HL-60 (cell line): Measurements from ENCODE around the gene IL32.

Source experiments
- DNase-seq, 2 experiments: peaks; one replicate each; pipeline ENCODE4 v3.0.0-alpha.2; 2010 to 2020; ENCODE audit warnings: low read depth in 1 of 2, low spot score in 1 of 2
- H3K27ac ChIP-seq: fragments of 250-450 bp; sonication (Bioruptor Pico); replicated peaks from 2 replicates; pipeline ENCODE4 v1.5.1; 2020; ENCODE audit warnings: mild to moderate bottlenecking, moderate library complexity
- H3K27me3 ChIP-seq: fragments of 250-450 bp; sonication (Bioruptor Pico); 2 replicates; pipeline ENCODE4 v1.5.1; 2021; ENCODE audit warnings: mild to moderate bottlenecking, moderate library complexity; ENCODE audit not compliant: insufficient read depth, poor library complexity, severe bottlenecking
- H3K4me3 ChIP-seq: replicated peaks from 2 replicates; pipeline ENCODE4 v1.5.1; 2011; ENCODE audit warnings: mild to moderate bottlenecking, control low read depth, low read length; ENCODE audit not compliant: insufficient read depth
- CTCF ChIP-seq: IDR thresholded peaks from one replicate; pipeline ENCODE4 v1.5.1; 2011; ENCODE audit warnings: low read length, control low read depth, inconsistent platforms; ENCODE audit not compliant: insufficient read depth
- GABPA ChIP-seq: IDR thresholded peaks from 2 replicates; pipeline ENCODE4 v1.6.1; 2012; ENCODE audit warnings: low read depth
- POLR2AphosphoS5 ChIP-seq: IDR thresholded peaks from 2 replicates; pipeline ENCODE4 v1.6.1; 2012; ENCODE audit warnings: low read depth
- REST ChIP-seq: IDR thresholded peaks from 2 replicates; pipeline ENCODE4 v1.6.1; 2012; ENCODE audit warnings: low read depth; ENCODE audit not compliant: insufficient replicate concordance
- SPI1 ChIP-seq: IDR thresholded peaks from 2 replicates; pipeline ENCODE4 v1.6.1; 2012; ENCODE audit warnings: low read depth, mild to moderate bottlenecking, borderline replicate concordance

The IL32 gene

DNA sequence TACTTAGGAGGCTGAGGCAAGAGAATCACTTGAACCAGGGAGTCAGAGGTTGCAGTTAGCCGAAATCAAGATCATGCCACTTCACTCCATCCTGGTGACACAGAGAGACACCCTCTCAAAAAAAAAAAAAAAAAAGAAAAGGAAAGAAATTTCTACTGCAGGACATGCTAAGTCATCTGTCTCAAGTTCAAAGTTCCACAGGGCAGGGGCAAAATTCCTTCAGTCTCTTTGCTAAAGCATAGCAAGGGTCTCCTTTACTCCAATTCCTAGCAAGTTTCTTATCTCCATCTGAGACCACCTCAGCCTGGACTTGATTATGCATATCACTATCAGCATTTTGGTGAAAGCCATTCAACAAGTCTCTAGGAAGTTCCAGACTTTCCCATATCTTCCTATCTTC, 19.1 kb downstream of the IL32 start:
- no peaks in the 10 kb centered on the region for H3K27me3 ChIP-seq
- TF ChIP-seq POLR2AphosphoS5, result no peak
- TF ChIP-seq REST, result no peak
- TF ChIP-seq CTCF, result no peak
- TF ChIP-seq SPI1, result no peak
- TF ChIP-seq GABPA, result no peak
- no peak overlapping the region for H3K27ac ChIP-seq
- no peak for DNase-seq
- no peak overlapping the region for H3K4me3 ChIP-seq

DNA sequence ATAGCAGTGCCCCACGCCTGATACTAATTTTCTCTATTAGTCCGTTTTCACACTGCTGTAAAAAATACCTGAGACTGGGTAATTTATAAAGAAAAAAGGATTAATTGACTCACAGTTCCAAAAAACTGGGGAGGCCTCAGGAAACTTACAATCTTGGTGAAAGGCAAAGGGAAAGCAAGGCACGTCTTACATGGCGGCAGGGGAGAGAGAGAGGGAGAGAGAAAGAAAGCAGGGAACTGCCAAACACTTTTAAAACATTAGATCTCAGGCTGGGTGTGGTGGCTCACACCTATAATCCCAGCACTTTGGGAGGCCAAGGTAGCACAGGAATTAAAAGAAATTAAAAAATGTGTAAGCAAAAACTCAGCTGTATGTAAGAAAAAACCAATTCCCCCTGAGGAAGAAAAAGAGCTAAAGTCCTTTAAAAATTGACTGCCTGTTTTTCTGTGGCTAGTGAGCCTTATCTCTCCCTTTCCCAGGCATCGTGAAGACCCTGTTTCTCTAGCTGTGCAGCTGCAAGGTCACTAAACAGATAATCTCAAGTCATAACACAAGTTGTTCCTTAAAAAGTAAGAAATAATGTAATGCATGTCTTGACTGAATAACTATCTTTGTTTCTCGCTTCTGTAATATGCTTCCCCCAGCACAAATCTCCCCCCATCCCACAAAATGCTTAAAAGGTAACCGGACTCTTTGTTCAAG, 19.7 kb downstream of the IL32 start:
- DNase-seq, result no peak
- TF ChIP-seq REST, result no peak
- TF ChIP-seq GABPA, result no peak
- TF ChIP-seq CTCF, result no peak
- TF ChIP-seq POLR2AphosphoS5, result no peak
- TF ChIP-seq SPI1, result no peak

GRCh38 chr16:3085868-3086595, 20.6 kb downstream of the IL32 start:
- H3K27me3 ChIP-seq, result no peaks in the 10 kb centered on the region
- DNase-seq, result no peak
- H3K4me3 ChIP-seq, result no peak overlapping the region
- no peak overlapping the region; the same call in 1 of the 2 replicates for H3K27ac ChIP-seq
- TF ChIP-seq CTCF, result no peak
- TF ChIP-seq SPI1, result no peak
- no peak for TF ChIP-seq POLR2AphosphoS5
- TF ChIP-seq REST, result no peak
- TF ChIP-seq GABPA, result no peak

More for the DNA sequence above, 19.7 kb downstream of the IL32 start:
- H3K4me3 ChIP-seq, result no peak overlapping the region
- H3K27ac ChIP-seq, result no peak overlapping the region
- H3K27me3 ChIP-seq, result no peaks in the 10 kb centered on the region
